GM18508 (cell line): Measurements from ENCODE around the gene SLC12A6.

ENCODE experiments used
- ATAC-seq: cut with Tn5 transposase; IDR thresholded peaks from one replicate; pipeline ENCODE4 v1.9.1; 2021; ENCODE audit warnings: moderate number of reproducible peaks; ENCODE audit not compliant: insufficient read depth, unreplicated experiment

Gene SLC12A6

DNA sequence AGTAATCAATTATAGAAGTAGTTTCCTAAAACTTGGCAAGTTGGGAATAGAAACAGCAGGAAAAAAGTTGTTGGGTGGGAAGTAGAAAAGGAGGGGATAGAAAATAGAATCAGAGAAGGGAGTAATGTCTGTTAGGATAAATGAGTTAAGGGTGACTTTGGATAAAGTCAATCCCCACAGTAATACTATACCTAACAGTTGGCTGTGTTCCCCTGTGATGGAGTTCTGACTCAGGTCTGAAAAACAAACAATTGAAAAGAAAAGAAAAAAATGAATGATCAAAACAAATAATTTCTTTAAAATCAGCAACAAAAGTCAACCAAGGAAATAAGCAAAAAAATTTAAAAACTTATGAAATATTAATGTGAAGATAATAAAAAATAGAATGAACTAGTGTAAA, 62.4 kb downstream of the SLC12A6 start:
- no peak for ATAC-seq

DNA sequence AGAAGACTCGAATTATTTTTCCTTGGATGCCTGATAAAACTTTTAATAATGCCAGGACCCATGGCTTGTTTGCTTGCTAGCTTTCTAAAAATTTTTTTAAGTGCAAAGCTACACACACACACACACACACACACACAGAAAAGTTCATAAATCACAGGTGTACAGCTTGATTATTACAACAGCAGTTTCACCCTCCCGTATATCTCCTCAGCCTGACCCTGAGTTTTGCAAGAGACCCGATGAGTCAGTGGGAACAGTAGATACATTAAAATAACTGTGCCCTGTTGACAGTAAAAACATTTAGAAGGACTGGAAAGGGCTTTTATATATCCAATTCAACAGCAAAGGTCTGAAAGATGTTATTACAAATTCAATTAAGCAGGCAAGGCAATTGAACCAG, 66.1 kb downstream of the SLC12A6 start:
- no peak for ATAC-seq

DNA sequence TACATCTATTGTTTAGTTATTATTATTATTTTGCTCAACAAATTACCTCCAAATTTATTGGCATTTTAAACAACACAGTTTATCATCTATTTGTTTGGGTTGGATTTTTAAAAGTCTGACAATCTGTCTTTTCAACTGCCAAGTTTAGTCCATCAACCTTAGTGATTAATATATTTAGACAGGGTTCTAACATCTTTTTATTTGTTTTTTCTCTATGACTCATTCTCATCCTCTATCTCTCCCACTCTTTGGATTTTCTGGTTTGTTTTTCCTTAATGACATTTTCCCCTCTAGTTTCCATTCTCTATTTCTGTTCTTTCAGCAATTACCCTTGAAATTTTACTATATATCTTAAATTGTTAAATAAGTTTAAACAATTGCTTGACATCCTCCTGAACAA, 70.8 kb downstream of the SLC12A6 start:
- no peak for ATAC-seq

DNA sequence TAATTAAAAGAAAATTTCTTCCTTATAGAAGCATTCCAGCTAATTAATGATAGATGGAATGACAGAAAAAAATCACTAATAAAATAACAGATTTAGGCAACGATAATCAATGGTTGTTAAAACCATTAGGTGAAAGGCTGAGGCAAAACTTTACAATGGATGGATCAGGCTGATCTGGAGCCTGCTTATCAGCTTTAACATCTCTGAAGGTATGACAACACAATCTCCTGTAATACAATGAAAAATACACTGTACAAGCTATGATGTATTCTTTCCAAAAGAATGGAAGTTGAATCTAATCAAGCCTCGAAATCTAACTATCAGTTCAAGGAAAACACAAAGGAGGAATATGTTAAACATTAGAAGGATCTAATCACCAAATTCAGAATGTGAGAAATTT, 73.5 kb downstream of the SLC12A6 start:
- no peak for ATAC-seq

DNA sequence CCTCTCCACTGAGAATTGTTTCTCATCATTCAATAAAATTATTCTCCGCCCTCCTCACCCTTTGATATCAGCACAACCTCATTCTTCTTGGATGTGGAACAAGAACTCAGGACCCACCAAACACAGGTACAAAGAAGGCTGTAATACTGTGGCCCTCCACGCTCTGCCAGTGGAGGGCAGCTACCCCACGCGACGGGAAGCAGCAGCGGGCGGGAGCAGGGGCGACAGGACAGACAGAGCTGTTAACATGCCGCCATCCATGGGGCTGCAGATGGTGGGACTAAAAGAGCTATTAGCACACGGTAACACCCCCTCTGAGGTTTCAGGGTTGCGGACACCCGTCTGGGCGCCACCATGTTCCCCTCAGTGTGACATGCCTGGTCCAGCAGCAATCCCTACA, 75.2 kb downstream of the SLC12A6 start:
- no peak for ATAC-seq

DNA sequence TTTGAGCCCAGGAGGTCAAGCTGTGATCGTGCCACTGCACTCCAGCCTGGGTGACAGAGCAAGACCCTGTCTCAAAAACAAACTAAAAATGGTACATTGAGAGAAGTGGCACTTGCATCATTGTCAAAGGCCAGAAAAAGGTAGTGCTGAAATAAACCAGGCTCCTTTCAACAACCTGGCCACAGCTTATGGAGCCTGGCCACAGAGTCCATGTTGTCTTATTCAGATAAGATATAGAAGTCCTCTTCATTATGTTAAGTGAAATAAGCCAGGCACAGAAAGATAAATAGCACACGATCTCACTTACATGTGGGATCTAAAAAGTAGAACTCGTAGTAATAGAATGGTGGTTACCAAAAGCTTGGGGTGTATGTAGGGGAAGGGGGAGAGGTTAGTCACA, 78.0 kb downstream of the SLC12A6 start:
- no peak for ATAC-seq

DNA sequence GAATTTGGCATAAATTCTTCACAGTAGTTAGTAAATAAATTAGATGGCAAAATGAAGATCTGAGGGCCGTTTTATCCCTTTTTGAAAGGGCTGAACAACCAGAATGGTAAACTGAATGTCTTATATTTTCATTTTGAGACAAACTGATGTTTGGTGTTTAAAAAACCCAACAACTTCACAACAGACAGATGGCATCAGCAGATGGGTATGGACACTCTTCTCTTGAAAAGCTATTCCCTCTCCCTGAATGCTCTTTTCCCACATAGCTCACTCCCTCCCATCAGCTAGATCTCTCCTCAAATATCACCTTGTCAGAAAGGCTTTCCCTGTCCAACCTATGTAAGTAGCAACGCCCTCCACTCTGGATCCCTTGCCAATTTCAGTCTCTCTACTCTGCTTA, 79.4 kb downstream of the SLC12A6 start:
- no peak for ATAC-seq

DNA sequence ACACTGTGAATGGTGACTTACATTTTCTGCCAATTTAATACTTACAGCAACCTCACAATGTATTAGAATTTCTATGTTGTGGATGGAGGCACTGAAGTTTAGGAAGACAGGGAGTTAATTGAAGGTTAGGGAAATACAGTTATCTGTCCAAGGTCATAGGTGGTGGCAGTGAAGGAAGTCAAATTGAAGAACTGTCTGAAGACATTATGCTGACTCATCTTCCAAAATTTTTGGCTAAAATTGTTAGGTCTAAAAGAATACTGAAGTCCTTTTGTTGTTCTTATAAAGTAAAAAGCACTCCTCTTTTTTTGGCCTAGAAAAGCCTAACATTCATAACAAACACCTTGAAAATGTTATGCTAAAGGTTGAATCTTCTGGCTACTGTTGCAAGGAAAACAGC, 85.0 kb downstream of the SLC12A6 start:
- ATAC-seq = no peak

DNA sequence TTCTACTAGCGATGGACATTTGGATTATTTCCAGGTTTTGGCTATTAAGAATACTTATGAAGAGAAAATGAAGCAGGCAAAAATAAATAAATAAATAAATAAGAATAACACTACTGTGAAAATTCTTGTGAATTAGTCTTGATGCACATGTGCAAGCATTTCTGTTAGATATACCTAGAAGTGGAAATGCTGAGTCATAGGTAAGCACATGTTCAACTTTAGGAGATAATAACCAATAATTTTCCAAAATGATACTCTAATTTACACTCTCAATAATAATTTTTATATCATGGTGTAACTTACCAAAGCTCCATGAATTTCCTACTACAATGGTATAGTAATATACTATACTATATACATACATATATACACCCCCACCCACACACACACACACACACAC, 89.4 kb downstream of the SLC12A6 start:
- ATAC-seq = no peak

DNA sequence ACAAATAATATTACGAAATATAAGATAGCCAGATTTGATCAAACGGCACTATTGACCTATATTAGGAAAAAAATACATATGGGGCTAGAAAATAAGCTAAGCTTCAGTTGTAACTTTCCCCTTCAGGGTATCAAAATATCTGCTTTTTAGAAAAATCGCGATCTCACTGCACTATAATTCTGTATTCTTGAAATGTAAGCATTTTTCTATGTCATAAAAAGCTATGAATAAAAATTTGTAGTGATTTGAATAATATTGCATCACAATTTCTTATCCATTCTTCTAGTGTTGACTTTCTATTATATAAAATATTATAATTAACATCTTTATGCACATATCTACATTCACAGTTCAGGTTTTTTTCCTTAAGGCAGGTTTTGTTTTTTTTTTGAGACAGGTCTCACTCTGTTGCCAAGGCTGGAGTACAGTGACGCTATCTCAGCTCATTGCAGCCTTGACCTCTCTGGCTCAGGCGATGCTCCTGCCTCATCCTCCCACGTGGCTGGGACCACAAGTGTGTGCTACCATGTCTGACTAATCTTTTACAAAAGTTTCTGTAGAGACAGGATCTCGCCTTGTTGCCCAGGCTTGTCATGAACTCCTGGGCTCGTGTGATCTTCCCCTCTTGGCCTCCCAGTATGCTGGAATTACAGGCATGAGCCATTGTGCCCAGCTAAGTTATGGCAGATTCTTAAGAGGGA, 91.2 kb downstream of the SLC12A6 start:
- no peak for ATAC-seq

DNA sequence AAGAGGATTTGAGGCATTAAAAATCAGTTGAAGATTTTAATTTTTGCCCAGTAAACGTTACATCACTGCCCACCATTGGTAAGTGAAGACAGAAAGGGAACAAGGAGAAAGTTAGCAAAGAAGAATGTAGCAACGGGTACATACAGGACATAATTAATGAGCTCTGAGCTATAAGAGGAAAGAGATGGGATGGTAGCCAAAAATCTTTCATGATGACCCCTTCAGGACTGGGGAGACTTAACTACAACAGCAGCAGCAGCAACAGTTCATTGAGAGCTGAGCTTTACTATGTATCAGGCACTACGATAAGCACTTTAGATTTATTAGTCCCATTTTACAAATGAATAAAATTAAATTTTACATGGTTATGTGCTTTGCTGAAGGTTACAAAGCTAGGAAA, 94.4 kb downstream of the SLC12A6 start:
- no peak for ATAC-seq

DNA sequence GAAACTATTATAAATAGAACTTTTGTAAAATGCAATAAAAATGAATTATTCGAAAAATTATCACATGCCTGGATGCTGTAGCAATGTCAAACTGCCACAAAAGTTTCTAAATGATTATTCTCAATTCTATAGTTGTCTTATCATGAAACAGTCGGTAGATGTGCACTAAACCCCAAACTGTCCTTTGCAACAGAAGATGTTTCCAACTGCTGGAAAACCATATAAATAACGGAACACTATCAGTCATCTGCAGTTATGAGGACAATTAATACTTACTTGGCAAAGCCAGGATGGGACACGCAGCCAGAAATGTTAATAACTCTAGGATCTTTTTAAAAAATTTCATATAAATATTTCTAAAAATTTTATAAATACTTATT, 95.3 kb downstream of the SLC12A6 start:
- ATAC-seq = no peak

DNA sequence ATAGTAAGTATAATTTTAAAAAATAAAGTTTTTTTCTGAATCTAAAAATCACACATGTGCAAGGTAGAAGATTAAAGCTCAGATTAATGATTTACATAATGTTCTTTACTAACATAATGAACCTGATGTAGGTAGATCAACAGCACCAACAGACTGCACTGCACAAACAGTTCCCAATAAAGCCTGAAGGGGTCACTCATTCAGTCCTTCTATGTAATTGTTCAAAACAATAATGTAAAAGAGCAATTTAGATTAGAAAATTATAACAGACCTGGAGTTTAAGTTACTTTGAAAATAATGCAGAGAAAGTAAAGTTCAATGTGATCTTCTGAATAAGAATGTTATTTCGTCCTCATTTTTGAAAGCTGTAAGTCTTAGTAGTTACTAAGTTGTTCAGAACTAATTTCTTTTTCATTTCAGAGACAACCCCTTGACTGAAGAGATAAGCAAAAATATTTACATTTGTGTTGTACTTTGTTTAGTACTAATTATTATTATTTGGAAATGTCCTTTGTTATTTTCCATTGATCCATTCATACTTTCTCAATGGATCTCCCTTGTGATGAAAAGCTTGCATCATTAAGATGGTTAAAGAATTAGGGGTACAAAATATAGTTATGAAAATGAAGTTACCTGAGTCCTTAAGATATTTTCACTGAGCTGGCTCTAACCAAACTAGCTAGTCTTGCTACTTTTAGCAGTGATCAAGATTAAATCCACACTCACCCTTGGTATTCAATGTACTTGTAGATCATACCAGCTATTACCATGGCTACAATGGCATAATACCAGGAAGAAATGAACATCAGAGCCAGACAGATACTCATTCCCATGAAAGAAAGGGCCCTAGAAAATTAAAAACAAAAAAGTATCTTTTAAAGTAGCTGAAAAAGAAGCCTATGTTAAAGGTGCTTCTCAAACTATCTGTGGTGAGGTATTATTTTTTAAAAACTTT, 95.9 kb downstream of the SLC12A6 start:
- no peak for ATAC-seq

DNA sequence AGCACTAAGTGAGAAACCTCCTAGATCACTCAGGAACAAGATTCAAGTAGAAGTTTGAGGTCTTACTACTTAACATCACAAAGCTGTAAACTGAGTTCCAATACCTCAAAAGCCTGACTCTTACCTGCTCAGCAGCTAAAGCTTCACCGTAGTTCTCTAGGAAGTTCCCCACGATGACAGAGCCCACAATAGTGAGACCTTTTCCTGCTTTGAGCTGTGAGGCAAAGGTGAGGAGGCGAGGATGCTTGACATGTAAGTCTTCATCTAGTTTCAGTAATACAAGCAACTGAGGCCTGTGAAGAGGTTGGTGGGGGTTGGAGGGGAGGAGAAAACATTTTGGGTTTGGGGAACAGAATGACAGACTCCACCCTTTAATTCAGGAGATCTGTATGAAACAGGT, 97.0 kb downstream of the SLC12A6 start:
- ATAC-seq = no peak

DNA sequence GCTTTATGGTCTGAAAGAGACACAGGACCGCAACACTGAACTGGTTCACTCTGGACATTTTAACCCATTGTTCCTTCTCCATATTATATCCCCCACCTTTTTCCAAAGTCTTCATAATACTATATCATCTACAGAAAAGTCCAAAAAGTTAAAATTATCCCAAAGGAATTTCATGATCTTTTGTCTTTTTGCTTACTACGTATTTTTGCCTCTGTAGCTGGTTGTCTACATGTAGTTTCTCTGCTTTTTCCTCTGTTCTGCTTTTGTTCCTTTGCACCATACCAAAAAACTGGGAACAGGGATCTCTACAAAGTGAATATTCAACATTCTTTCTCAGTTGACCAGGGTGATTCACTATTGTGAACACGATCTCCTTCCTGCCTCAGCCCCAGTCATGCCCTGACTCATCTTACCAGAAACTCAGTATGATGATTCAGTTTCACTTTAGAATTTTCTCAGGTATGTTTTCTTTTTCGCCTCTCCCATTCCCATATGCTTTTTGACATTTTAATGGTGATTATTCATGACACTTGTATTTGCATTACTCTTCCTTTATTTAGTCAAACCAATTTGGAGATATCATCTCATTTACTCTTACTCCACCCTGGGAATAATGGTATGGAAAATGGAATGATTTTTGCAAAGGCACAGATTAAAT, 98.3 kb downstream of the SLC12A6 start:
- no peak for ATAC-seq

DNA sequence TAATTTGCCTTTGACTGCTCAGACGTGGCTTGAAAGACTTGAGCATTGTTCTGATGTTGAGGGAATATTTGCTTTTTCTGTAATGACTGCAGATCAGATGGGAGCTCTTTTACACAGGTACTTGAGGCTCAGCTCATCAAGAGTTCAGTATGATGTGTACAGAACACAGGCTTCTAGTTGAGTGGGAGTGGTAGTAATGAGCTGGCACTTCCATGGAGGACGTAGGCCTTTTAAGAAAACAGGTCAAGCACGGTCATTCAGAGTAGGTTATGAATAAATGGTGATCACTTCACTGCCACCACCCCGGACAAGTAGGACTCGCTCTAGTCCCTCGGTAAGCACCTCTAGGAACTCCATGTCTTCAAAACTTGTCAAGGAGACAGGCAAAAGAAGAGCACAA, 104.0 kb downstream of the SLC12A6 start:
- no peak for ATAC-seq

DNA sequence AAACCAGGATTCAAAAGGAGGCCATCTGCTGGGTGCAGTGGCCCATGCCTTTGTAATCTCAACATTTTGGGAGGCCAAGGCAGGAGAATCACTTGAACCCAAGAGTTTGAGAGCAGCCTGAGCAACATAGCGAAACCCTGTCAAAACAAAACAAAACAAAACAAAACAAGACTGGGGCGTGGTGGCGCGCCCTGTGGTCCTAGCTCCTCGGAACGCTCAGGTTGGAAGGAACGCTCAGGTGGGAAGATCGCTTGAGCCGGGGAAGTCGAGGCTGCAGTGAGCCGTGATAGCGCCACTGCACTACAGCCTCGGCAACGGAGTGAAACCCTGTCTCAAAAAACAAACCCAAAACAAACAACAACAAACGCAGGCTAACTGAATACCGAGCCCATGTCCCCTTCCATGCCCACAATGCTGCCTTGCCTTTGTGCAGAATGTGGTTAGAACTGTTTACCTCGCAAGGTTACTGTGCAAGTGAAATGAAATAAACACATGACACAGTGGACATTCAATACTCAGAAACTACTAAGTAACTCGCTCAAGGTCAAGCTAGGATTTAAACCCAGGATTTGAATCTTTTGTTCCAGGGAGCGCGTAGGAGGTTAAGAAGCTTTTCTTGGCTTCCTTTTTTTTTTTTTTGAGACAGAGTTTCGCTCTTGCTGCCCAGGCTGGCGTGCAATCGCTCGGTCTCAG, 113.5 kb downstream of the SLC12A6 start:
- no peak for ATAC-seq

DNA sequence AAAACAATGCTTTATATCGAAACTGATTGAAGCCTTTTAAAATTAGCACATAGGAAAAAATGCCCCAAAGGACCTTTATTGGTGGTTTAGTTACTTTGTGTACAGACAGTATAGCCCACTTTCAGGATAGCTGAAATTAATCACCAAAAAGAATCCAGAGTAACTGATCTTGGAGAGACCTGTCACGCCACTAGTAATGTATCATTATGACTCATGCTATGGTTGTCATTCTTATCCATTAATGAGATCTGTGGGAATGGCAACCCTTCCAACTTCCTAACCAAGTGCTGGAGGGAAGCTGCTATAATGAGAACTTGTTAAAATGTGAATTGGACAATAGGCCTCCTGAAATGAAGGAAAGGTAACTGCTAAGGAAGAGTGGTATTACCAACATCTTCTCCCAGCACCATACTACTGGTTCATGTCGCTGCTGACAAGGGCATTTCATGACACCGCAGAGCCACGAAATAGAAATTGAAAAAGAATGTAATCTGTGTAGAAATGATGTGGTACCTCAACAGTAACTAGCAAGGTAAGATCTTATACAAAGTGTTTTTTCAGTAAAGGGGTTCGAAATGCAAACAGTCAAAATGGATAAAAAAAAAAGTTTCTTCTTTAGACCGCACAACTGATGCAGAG, 119.9 kb downstream of the SLC12A6 start:
- no peak for ATAC-seq

DNA sequence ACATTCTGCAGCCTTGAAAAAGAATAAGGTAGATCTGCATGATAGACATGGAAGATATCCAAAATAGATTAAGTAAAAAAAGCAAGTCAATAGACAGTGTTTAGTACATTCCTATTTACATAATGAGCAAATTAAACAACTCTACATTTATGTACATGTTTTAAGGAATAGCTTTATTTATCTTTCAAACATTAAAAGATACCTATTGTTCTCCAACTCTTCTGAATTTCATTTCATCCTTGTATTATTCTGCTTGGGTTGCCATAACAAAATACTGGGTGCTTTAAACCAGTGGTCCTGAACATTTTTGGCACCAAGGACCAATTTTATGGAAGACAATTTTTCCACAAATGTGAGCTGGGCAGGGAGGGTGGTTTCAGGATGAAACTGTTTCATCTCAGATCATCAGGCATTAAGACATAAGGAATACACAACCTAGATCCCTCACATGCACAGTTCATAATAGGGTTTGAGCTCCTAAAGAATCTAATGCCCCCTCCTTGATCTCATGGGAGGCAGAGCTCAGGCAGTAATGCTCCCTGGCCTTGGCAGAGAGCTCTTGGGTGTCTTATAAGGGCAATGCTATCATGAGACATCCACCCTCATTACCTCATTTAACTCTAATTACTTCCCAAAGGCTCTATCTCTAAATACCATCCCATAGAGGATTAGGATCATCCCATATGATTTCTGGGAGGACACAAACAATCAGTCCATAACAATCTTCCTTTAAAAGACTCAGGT, 120.9 kb downstream of the SLC12A6 start:
- ATAC-seq = no peak

DNA sequence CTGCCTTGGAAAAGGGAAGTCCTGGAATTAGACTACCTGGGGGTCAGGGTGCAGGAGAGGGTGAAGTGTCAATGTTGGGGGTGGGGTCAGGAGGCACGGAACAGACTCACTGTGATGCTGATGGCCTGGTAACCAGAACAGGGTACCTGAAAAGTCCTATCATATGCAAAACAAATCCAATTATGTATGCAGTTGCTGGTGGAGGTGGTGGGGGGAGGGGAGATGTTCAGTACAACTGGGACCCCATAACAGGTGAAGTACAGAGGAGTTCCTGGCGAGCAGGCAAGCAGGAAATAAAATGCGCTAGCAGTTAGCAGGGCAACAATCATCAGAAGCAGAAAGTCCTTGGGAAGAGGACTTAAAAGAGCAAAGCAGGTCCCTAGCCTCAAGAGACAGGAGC, 123.4 kb downstream of the SLC12A6 start:
- no peak for ATAC-seq
